CD4-positive, alpha-beta T cell (primary cell): ENCODE measurements around the gene EGLN1. TPM values are rescaled to one million over a fixed set of nuclear protein-coding genes. Genes with fewer than 3 reads are reported as not detected.
"Not testable (repeated sequence)": the region's sequence is repeated elsewhere in the genome, so short reads cannot be mapped to it uniquely, and the experiment has no call there.

Source experiments
- ATAC-seq: fragments of 200-7000 bp; cut with Tn5 transposase; one replicate; pipeline ENCODE4 v1.10.0; 2022; ENCODE audit warnings: mild to moderate bottlenecking; ENCODE audit not compliant: poor library complexity
- CTCF ChIA-PET: fragments of 350-600 bp; sonication (Branson Sonifier 250); formaldehyde crosslinking; loops from one replicate; lab custom pipeline; 2021; ENCODE audit warnings: antibody characterized with exemption, inconsistent platforms; lab: Charles Lee
- POLR2A ChIA-PET: fragments of 350-600 bp; sonication (Branson Sonifier 250); formaldehyde crosslinking; loops from one replicate; lab custom pipeline; 2021; ENCODE audit warnings: antibody characterized with exemption, inconsistent platforms; lab: Charles Lee
- DNase-seq, 14 experiments: peaks; one replicate each; pipeline ENCODE4 v3.0.0-alpha.2; 2013 to 2020; ENCODE audit warnings: mixed read lengths in 2 of 14
- H3K27ac ChIP-seq, 2 donors: one replicate each; pipeline versions ENCODE4 v1.5.1 to v1.7.0; 2013; ENCODE audit warnings: low read length in 2 of 2, low read depth in 1 of 2, mild to moderate bottlenecking in 1 of 2
- H3K27me3 ChIP-seq, 2 experiments: 1 replicate in 1 of 2; 2 replicates in 1 of 2; pipeline versions ENCODE4 v1.6.1 to v1.7.0; 2013; ENCODE audit warnings: low read length in 2 of 2, control low read depth in 1 of 2, mild to moderate bottlenecking in 1 of 2, moderate library complexity in 1 of 2; ENCODE audit not compliant: insufficient read depth in 2 of 2, control insufficient read depth in 1 of 2
- H3K36me3 ChIP-seq: one replicate; pipeline ENCODE4 v1.6.1; 2013; ENCODE audit warnings: low read length, control low read depth; ENCODE audit not compliant: insufficient read depth
- H3K4me1 ChIP-seq: one replicate; pipeline ENCODE4 v1.6.1; 2013; ENCODE audit warnings: low read length, control low read depth; ENCODE audit not compliant: insufficient read depth
- H3K4me3 ChIP-seq: one replicate; pipeline ENCODE4 v1.5.1; 2013; ENCODE audit warnings: mild to moderate bottlenecking, low read length, moderate library complexity
- H3K9me3 ChIP-seq, 2 experiments: 1 replicate in 1 of 2; 2 replicates in 1 of 2; pipeline versions ENCODE4 v1.6.1 to v1.7.0; 2013; ENCODE audit warnings: low read length in 2 of 2, mild to moderate bottlenecking in 2 of 2, control low read depth in 1 of 2, moderate library complexity in 1 of 2; ENCODE audit not compliant: control insufficient read depth in 1 of 2, insufficient read depth in 1 of 2
- H3K27ac Mint-ChIP-seq: one replicate; pipeline ENCODE4 v1.8.0; 2020; ENCODE audit warnings: mixed read lengths
- H3K27me3 Mint-ChIP-seq: one replicate; pipeline ENCODE4 v1.8.0; 2021; ENCODE audit warnings: mixed read lengths
- H3K36me3 Mint-ChIP-seq: one replicate; pipeline ENCODE4 v1.8.0; 2021; ENCODE audit warnings: low read depth, mixed read lengths
- H3K4me1 Mint-ChIP-seq: one replicate; pipeline ENCODE4 v1.8.0; 2021; ENCODE audit warnings: low read depth, mixed read lengths
- H3K4me3 Mint-ChIP-seq: one replicate; pipeline ENCODE4 v1.8.0; 2020; ENCODE audit warnings: mild to moderate bottlenecking, mixed read lengths
- H3K9me3 Mint-ChIP-seq: one replicate; pipeline ENCODE4 v1.8.0; 2020; ENCODE audit warnings: mixed read lengths
- CTCF ChIP-seq: fragments of 200-600 bp; IDR thresholded peaks from one replicate; pipeline ENCODE4 v1.8.0; 2022; ENCODE audit warnings: antibody characterized with exemption, mild to moderate bottlenecking
- intact Hi-C, 2 experiments: fragments of 100-400 bp; cut with DNase I in 1 of 2; cut with micrococcal nuclease in 1 of 2; formaldehyde crosslinking; loops; one replicate each; pipeline versions ENCODE4 v1.15.1 to v1.9.0; 2023 to 2025; cut with DNase I, micrococcal nuclease
- polyA plus RNA-seq, 2 donors: library from polyadenylated mRNA; unstranded; fragments of 120-200 nt; gene quantifications; one replicate each; pipeline ENCODE4 v1.2.1, GENCODE V29; 2013
- total RNA-seq, 174 experiments: library from RNA in 2 of 174; stranded (reverse) in 2 of 174; gene quantifications; one replicate each; pipeline ENCODE4 v1.2.3 and lab custom pipeline; 2021 to 2026

Gene EGLN1
- total RNA-seq: 1 to 10 TPM; 8.2 to 9.4 TPM
- polyA plus RNA-seq (2013, experiment 1 of 2): 20.2 TPM
- 22.7 TPM for polyA plus RNA-seq (2013, experiment 2 of 2)
- 1.5 to 27.6 (median 9.9) reads per million in 172 experiments for total RNA-seq (lab: John Stamatoyannopoulos, UW)

GRCh38 chr1:231421971-231422797 is at the start of gene EGLN1:
Gene EGLN1 (minus strand): TSS chr1:231422287. CDS start chr1:231421888, 399 bp downstream.
- ChIA-PET CTCF (interaction anchor here (0.9 kb wide), 1 partner anchor 14 kb away, joined by 3 read pairs; no protein-coding TSS in a partner anchor), POLR2A (interaction anchor here (0.7 to 3.6 kb wide), 8 partner anchors 16 to 191 kb away, joined by 3 to 56 read pairs (median 6); partner anchors contain the start of genes EXOC8, SPRTN and TSNAX)
- peak within 1 kb of the TSS; percentile 87 for H3K27ac Mint-ChIP-seq
- H3K4me3 ChIP-seq: peak within 1 kb of the TSS; percentile 83
- no peaks in the 10 kb centered on the region for H3K27me3 Mint-ChIP-seq
- no peaks in the 10 kb centered on the region for H3K9me3 Mint-ChIP-seq
- no peaks in the 10 kb centered on the region for H3K36me3 ChIP-seq
- peak within 1 kb of the TSS; percentile 36 to 83 for H3K27ac ChIP-seq
- ATAC-seq: peak; percentile 83
- intact Hi-C loops: loop anchor here (1.0 to 10.0 kb wide), 12 partner anchors 47 to 1357 kb away; partner anchors contain the start of genes EXOC8 (in 2 of the 2), TSNAX (in 2 of the 2), C1orf198 (in 1 of the 2) and COG2 (in 1 of the 2)
- H3K4me1 ChIP-seq: peaks cover 21% of the 10 kb centered on the region
- DNase-seq: peak; percentile 65 to 92 (median 80)
- peaks cover 49% of the 10 kb centered on the region for H3K4me1 Mint-ChIP-seq
- H3K27me3 ChIP-seq: no peaks in the 10 kb centered on the region
- no peaks in the 10 kb centered on the region for H3K9me3 ChIP-seq
- H3K36me3 Mint-ChIP-seq: peaks cover 20% of the 10 kb centered on the region
- TF ChIP-seq CTCF: peak; percentile 51
- peak within 1 kb of the TSS; percentile 90 for H3K4me3 Mint-ChIP-seq

- H3K9me3 ChIP-seq, H3K4me3 Mint-ChIP-seq, H3K4me1 Mint-ChIP-seq, H3K27ac Mint-ChIP-seq, H3K27ac ChIP-seq, H3K4me1 ChIP-seq, DNase-seq, H3K27me3 ChIP-seq, ATAC-seq, POLR2A ChIA-PET, intact Hi-C loops, H3K4me3 ChIP-seq, CTCF ChIA-PET, H3K9me3 Mint-ChIP-seq, H3K36me3 ChIP-seq, H3K36me3 Mint-ChIP-seq: not testable (repeated sequence)
- peaks cover 31% of the 10 kb centered on the region for H3K27me3 Mint-ChIP-seq
Observed at GRCh38 chr1:231471500-231471899, 49.4 kb upstream of the EGLN1 start.

- POLR2A ChIA-PET, intact Hi-C loops, H3K27ac ChIP-seq, H3K9me3 Mint-ChIP-seq, H3K27ac Mint-ChIP-seq, CTCF ChIA-PET, ATAC-seq, H3K4me1 Mint-ChIP-seq, H3K4me1 ChIP-seq, H3K27me3 ChIP-seq, H3K36me3 Mint-ChIP-seq, H3K4me3 ChIP-seq, H3K4me3 Mint-ChIP-seq, H3K9me3 ChIP-seq, DNase-seq, H3K36me3 ChIP-seq: not testable (repeated sequence)
- peaks cover 33% of the 10 kb centered on the region for H3K27me3 Mint-ChIP-seq
Observed at GRCh38 chr1:231471027-231471426, 48.9 kb upstream of the EGLN1 start.

GRCh38 chr1:231467986-231468385 is 45.9 kb upstream of the EGLN1 start:
- no peak for TF ChIP-seq CTCF
- Histone ChIP-seq H3K36me3 (no peaks in the 10 kb centered on the region), H3K4me3 (no peak overlapping the region), H3K4me1 (no peaks in the 10 kb centered on the region), H3K27me3 (peaks cover 9 to 17% of the 10 kb centered on the region in 2 experiments), H3K27ac (no peak overlapping the region), H3K9me3 (peaks cover 7 to 11% of the 10 kb centered on the region in 2 experiments)
- H3K4me3 Mint-ChIP-seq: no peak overlapping the region
- ChIA-PET CTCF (no interaction called here), POLR2A (no interaction called here)
- no peaks in the 10 kb centered on the region for H3K4me1 Mint-ChIP-seq
- H3K9me3 Mint-ChIP-seq: peaks cover 6% of the 10 kb centered on the region
- no peaks in the 10 kb centered on the region for H3K36me3 Mint-ChIP-seq
- ATAC-seq: no peak
- intact Hi-C loops: no loop called here
- no peak overlapping the region for H3K27ac Mint-ChIP-seq
- no peak for DNase-seq
- peaks cover 42% of the 10 kb centered on the region for H3K27me3 Mint-ChIP-seq
